NK-92 treated with Interleukin-12 subunit alpha and Interleukin-12 subunit beta, amount 100 ng/mL, for 24 hours (cell line): Measurements from ENCODE around the gene CRACDL.

ENCODE experiments used
- DNase-seq: peaks from one replicate; lab custom pipeline; 2025; lab: John Stamatoyannopoulos, UW

CRACDL gene

GRCh38 chr2:98926601-98927000 lies 9.4 kb downstream of the CRACDL start:
- DNase-seq: no peak

- DNase-seq: no peak
Measured at GRCh38 chr2:98924910-98925309, 11.1 kb downstream of the CRACDL start.

- no peak for DNase-seq
Measured at GRCh38 chr2:98924038-98924830, 11.8 kb downstream of the CRACDL start.

GRCh38 chr2:98923244-98923940 lies 12.6 kb downstream of the CRACDL start:
- DNase-seq: no peak

- no peak for DNase-seq
Measured at GRCh38 chr2:98921062-98921461, 15.0 kb downstream of the CRACDL start.

GRCh38 chr2:98917031-98917471 lies 19.0 kb downstream of the CRACDL start:
- DNase-seq: no peak

GRCh38 chr2:98915751-98916358 lies 20.2 kb downstream of the CRACDL start:
- DNase-seq: no peak

GRCh38 chr2:98914713-98915580 lies 21.1 kb downstream of the CRACDL start:
- DNase-seq: no peak

GRCh38 chr2:98913916-98914712 lies 21.9 kb downstream of the CRACDL start:
- DNase-seq: no peak

- no peak for DNase-seq
Measured at GRCh38 chr2:98912957-98913915, 22.8 kb downstream of the CRACDL start.

- no peak for DNase-seq
Measured at GRCh38 chr2:98912221-98912851, 23.7 kb downstream of the CRACDL start.

GRCh38 chr2:98911376-98912154 lies 24.5 kb downstream of the CRACDL start:
- DNase-seq: no peak

- DNase-seq: no peak
Measured at GRCh38 chr2:98911126-98911375, 25.0 kb downstream of the CRACDL start.

- DNase-seq: no peak
Measured at GRCh38 chr2:98910349-98911125, 25.5 kb downstream of the CRACDL start.

GRCh38 chr2:98909317-98910211 lies 26.5 kb downstream of the CRACDL start:
- DNase-seq: no peak

- no peak for DNase-seq
Measured at GRCh38 chr2:98908931-98909316, 27.1 kb downstream of the CRACDL start.
